ENCODE data around the gene ATP8A2.

- TF ChIP-seq POLR2AphosphoS5 (IDR thresholded peaks at IDR 0.05), result no peak
- no peak for TF ChIP-seq CTCF (IDR thresholded peaks at IDR 0.05)
Observed at GRCh38 chr13:26045142-26045541, 673.4 kb downstream of the ATP8A2 start.
